ENCODE data around the gene GALNT15.

The GALNT15 gene

DNA sequence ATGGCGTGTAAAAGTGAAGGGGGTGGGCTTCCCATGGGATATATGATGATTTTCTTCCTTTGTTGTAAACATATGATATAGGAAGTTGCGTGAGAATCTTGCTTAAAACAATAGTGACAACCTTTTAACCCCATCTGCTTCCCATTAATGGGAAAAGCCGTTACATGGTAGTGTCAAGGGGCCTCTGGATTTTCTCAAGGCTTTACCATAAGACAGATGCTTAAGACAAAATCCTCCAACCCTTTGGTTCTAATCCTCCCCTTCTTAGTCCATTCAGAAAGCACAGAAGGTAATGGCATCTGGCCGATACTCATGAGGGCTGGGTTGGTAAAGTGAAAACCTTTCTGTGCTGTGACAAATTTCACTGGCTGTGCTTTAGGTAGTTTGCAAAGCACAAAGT is 65.3 kb downstream of the GALNT15 start:
- no peak overlapping the region for H3K4me3 ChIP-seq
- TF ChIP-seq, protein P1, sequence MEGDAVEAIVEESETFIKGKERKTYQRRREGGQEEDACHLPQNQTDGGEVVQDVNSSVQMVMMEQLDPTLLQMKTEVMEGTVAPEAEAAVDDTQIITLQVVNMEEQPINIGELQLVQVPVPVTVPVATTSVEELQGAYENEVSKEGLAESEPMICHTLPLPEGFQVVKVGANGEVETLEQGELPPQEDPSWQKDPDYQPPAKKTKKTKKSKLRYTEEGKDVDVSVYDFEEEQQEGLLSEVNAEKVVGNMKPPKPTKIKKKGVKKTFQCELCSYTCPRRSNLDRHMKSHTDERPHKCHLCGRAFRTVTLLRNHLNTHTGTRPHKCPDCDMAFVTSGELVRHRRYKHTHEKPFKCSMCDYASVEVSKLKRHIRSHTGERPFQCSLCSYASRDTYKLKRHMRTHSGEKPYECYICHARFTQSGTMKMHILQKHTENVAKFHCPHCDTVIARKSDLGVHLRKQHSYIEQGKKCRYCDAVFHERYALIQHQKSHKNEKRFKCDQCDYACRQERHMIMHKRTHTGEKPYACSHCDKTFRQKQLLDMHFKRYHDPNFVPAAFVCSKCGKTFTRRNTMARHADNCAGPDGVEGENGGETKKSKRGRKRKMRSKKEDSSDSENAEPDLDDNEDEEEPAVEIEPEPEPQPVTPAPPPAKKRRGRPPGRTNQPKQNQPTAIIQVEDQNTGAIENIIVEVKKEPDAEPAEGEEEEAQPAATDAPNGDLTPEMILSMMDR (IDR thresholded peaks at IDR 0.05) = no peak
- intact Hi-C loops (cut with DNase I; ENCODE audit: low total_unique reads) = loop anchor here (5.0 to 10.0 kb wide), 2 partner anchors 187 to 605 kb away; no protein-coding TSS in a partner anchor
- H3K9me3 ChIP-seq = no peaks in the 10 kb centered on the region
- H3K36me3 ChIP-seq = no peaks in the 10 kb centered on the region
- no peak for DNase-seq
- peaks cover 0 to 11% (median 5%) of the 10 kb centered on the region in 4 donors for H3K4me1 ChIP-seq
- peak overlapping the region in 1 of 2 donors; percentile 10 for H3K27ac ChIP-seq
- no peaks in the 10 kb centered on the region for H3K27me3 ChIP-seq

DNA sequence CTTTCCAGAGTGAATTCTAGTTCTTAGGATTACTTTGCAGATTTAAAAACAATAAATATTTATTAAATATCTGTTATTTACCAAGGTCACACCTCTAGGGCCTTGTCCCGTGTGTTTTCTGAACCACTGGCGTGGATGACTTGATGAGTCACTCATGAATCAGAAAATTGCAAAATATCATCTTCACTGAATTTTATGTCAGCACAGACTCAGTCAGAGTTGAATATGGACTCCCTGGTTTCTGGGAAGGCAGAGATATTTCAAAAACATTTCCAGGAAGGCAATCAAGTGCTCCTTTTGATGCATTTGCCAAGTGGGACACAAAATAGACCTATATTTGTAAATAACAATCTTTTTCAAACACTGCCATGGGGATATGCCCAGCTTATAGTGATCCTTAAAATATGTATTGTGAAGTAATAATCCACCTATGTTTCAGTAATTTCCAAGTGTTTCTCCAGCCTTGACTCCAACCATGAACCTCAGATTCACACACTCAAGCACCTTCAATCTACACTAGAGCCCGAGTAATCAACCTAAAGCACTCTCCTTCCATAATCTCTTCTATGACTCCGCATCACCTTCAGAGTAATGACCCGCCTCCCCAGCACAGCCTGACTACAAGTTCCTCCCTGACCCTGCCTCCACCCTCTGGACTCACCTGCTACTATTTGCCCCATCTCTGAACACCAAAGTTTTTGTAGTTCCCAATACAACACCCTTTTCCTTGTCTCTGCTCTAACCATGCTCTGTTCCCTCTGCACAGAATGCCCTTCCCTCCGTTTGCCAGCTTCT is 65.9 kb downstream of the GALNT15 start:
- Histone ChIP-seq H3K9me3 (no peaks in the 10 kb centered on the region), H3K4me3 (no peak overlapping the region), H3K27me3 (no peaks in the 10 kb centered on the region), H3K27ac (peak overlapping the region; percentile 10 to 16), H3K36me3 (no peaks in the 10 kb centered on the region), H3K4me1 (peaks cover 0 to 18% (median 6%) of the 10 kb centered on the region in 4 donors)
- intact Hi-C loops (cut with DNase I; ENCODE audit: low total_unique reads) = loop anchor here (5.0 to 10.0 kb wide), 2 partner anchors 188 to 606 kb away; no protein-coding TSS in a partner anchor
- TF ChIP-seq, protein P1 (IDR thresholded peaks at IDR 0.05) = no peak
- DNase-seq = no peak

DNA sequence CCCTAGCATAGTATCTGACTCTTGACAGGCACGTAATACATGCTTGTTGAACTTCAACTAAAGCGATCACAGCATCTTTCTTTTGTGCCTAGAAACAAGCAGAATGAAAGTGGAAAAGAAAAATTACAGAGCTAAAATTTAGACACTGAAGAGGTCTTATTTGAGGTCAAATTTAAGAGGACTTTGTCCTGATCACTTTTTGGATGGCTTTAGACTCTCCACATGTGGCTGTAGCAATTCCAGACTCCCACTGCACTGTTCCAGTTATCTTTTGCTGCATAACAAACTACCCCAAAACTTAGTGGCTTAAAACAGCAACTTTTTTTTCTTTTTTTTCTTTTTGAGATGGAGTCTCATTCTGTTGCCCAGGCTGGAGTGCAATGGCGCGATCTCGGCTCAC is 66.7 kb downstream of the GALNT15 start:
- DNase-seq = no peak
- intact Hi-C loops (cut with DNase I; ENCODE audit: low total_unique reads) = loop anchor here (5.0 to 10.0 kb wide), 2 partner anchors 189 to 606 kb away; no protein-coding TSS in a partner anchor
- Histone ChIP-seq H3K4me3 (no peak overlapping the region), H3K27ac (no peak overlapping the region), H3K4me1 (peaks cover 0 to 19% (median 6%) of the 10 kb centered on the region in 4 donors), H3K36me3 (no peaks in the 10 kb centered on the region), H3K27me3 (no peaks in the 10 kb centered on the region), H3K9me3 (no peaks in the 10 kb centered on the region)
- TF ChIP-seq, protein P1 (IDR thresholded peaks at IDR 0.05) = no peak

DNA sequence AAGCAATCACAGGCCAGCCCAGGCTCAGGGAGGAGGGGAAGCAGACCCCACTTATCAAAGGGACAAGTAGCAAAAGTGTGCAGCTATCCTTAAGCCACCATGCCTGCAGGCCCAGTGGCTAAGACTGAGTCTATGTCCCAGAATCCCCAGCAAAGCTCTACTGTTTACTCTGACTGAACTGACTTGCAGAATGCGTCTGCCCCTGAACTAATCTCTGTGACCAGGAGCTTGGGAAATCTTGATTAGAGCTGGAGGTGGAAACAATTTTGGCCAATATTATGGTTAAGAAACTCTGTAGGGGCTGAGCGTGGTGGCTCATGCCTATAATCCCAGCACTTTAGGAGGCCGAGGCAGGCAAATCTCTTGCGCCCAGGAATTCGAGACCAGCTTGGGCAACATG is 67.7 kb downstream of the GALNT15 start:
- no peak for DNase-seq
- H3K36me3 ChIP-seq = no peaks in the 10 kb centered on the region
- TF ChIP-seq, protein P1 (IDR thresholded peaks at IDR 0.05) = no peak
- H3K27ac ChIP-seq = no peak overlapping the region
- H3K9me3 ChIP-seq = no peaks in the 10 kb centered on the region
- no peak overlapping the region for H3K4me3 ChIP-seq
- intact Hi-C loops (cut with DNase I; ENCODE audit: low total_unique reads) = loop anchor here (5.0 to 10.0 kb wide), 2 partner anchors 190 to 607 kb away; no protein-coding TSS in a partner anchor
- no peaks in the 10 kb centered on the region for H3K27me3 ChIP-seq
- peaks cover 0 to 21% (median 6%) of the 10 kb centered on the region in 4 donors for H3K4me1 ChIP-seq

DNA sequence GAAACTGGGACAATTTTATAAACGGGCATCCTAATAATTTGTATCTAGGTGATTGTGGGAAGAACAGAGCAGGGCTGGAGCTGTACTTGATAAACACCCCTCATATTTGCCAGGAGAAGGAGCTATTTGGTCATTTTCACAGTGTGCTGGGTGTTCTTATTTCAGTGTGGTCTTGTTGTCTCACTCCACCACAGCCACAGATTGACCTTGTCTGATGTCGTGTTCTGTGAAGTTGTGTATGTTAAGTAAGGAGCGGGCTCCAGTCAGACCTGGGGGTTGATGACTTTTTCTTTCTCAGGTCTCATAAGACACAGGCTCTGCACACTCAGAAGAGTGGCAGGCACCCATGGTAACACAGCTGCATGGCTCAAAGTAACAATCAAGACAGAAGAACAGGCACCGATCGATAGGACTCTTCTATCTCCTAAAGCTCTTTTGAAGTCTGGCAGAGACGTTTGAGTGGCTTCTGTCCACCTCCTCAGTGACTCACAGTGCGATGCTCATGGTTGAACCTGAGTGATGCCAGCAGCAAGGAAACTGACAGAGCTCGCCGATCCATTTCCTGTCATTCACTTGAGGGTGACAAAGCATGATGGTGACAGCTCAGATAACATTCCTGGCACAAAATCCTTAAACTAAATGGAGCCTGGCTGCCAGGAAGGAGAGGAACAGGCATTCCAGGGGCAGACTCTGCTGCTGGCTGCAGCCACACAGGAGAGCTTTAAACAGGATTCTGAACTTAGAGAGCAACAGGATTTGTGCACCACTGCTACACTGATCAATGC is 69.4 kb downstream of the GALNT15 start:
- no peak for DNase-seq

More for the DNA sequence above, 69.4 kb downstream of the GALNT15 start:
- intact Hi-C loops (cut with DNase I; ENCODE audit: low total_unique reads) = loop anchor here (5.0 to 10.0 kb wide), 2 partner anchors 192 to 609 kb away; no protein-coding TSS in a partner anchor
- no peaks in the 10 kb centered on the region for H3K36me3 ChIP-seq
- no peaks in the 10 kb centered on the region for H3K9me3 ChIP-seq
- H3K4me3 ChIP-seq = no peak overlapping the region
- TF ChIP-seq, protein P1 (IDR thresholded peaks at IDR 0.05) = no peak
- peaks cover 0 to 27% (median 6%) of the 10 kb centered on the region in 4 donors for H3K4me1 ChIP-seq
- no peak overlapping the region for H3K27ac ChIP-seq
- no peaks in the 10 kb centered on the region for H3K27me3 ChIP-seq
